Measurements from ENCODE around the gene TTF1. TPM values are rescaled to one million over a fixed set of nuclear protein-coding genes. Genes with fewer than 3 reads are reported as not detected.
A peak's percentile ranks its signal among the peaks of the same experiment; 100 is the strongest.

TTF1 gene
- total RNA-seq, 1 experiment from 2014 or later, result 26.9 TPM

- H4K5ac ChIP-seq (ENCODE audit: insufficient read length, low read depth, low read length), result no peak overlapping the region
- no peak for TF ChIP-seq CTCF (conservative IDR thresholded peaks at IDR 0.05)
Observed at GRCh38 chr9:132443951-132444607, 37.4 kb upstream of the TTF1 start.

More at GRCh38 chr9:132443951-132444607, 37.4 kb upstream of the TTF1 start:
- Histone ChIP-seq H3K4me2 (ENCODE audit: insufficient read depth, insufficient read length, low read length) (no peak overlapping the region), H2BK12ac (ENCODE audit: insufficient read length, low read depth, low read length) (no peak overlapping the region), H3K23ac (ENCODE audit: insufficient read length, low read depth, low read length) (no peak overlapping the region), H2BK20ac (ENCODE audit: low read depth, low read length, poor library complexity, severe bottlenecking) (no peak overlapping the region), H3K9me3 (ENCODE audit: control insufficient read depth, low read depth, low read length) (no peaks in the 10 kb centered on the region), H3K79me1 (ENCODE audit: insufficient read depth, low read depth, low read length, poor library complexity, severe bottlenecking) (no peaks in the 10 kb centered on the region), H3K56ac (ENCODE audit: insufficient read length, low read depth, low read length) (no peak overlapping the region), H3K27ac (ENCODE audit: insufficient read length, low read depth, low read length) (no peak overlapping the region), H3K4ac (ENCODE audit: low read depth, low read length) (no peak overlapping the region), H4K91ac (ENCODE audit: insufficient read length, low read depth, low read length) (no peak overlapping the region), H3K79me2 (ENCODE audit: insufficient read depth, low read length) (no peaks in the 10 kb centered on the region), H3K27me3 (ENCODE audit: insufficient read depth, low read length) (no peaks in the 10 kb centered on the region), H2AFZ (ENCODE audit: low read length) (no peak overlapping the region), H3K23me2 (ENCODE audit: insufficient read length, low read depth, low read length, poor library complexity, severe bottlenecking) (no peaks in the 10 kb centered on the region), H3T11ph (ENCODE audit: low read length) (no peak overlapping the region), H4K20me1 (ENCODE audit: control insufficient read depth, insufficient read depth, insufficient read length) (no peaks in the 10 kb centered on the region), H2BK120ac (ENCODE audit: low read depth, low read length, poor library complexity, severe bottlenecking) (no peak overlapping the region), H3K9ac (ENCODE audit: extremely low read depth, insufficient read length, low read length) (no peak overlapping the region), H2BK5ac (ENCODE audit: insufficient read length, low read length) (no peak overlapping the region), H4K8ac (replicated peaks; ENCODE audit: insufficient read length, low read depth, low read length) (no peak overlapping the region), H3K4me1 (ENCODE audit: insufficient read depth, low read length) (no peaks in the 10 kb centered on the region; the same call in 1 of the 2 replicates), H2BK15ac (ENCODE audit: low read depth, low read length) (no peak overlapping the region), H3K18ac (ENCODE audit: insufficient read length, low read depth, low read length) (no peak overlapping the region), H2AK5ac (ENCODE audit: insufficient read length, low read length) (no peak overlapping the region), H3K14ac (ENCODE audit: insufficient read depth, low read length) (0 out of 2 replicates have a peak overlapping the region, but pooled peaks have one; percentile 12)
- H3K4me3 Mint-ChIP-seq, result no peak overlapping the region; a peak in 1 of 5 replicates
- peaks cover 18% of the 10 kb centered on the region in 2 experiments for H3K4me1 Mint-ChIP-seq
- no peaks in the 10 kb centered on the region; a peak in 1 of 7 replicates for H3K36me3 Mint-ChIP-seq (ENCODE audit: insufficient read depth in 1 of 3, low read depth in 3 of 3)
- H3K27me3 Mint-ChIP-seq (ENCODE audit: low read depth), result peaks cover 14% of the 10 kb centered on the region
- H3K27ac Mint-ChIP-seq, result no peak overlapping the region
- DNase-seq, result no peak
- WGBS (ENCODE audit: extremely low coverage, insufficient read length, low lambda C conversion rate), result no CpG with 5 or more reads among the region's 10 CpGs
- 0 out of 5 replicates have a peak, but pooled peaks cover 0 to 3% of the 10 kb centered on the region in 2 experiments for H3K9me3 Mint-ChIP-seq
